Naive thymus-derived CD4-positive, alpha-beta T cell (primary cell): ENCODE results near the gene SPON1. TPM values are rescaled to one million over a fixed set of nuclear protein-coding genes. Genes with fewer than 3 reads are reported as not detected.

Source experiments
- ATAC-seq: fragments of 150-1000 bp; cut with Tn5 transposase; 2 replicates; pipeline ENCODE4 v1.10.0; 2021; ENCODE audit warnings: mild to moderate bottlenecking, moderate library complexity
- CTCF ChIA-PET: fragments of 350-600 bp; sonication (Branson Sonifier 250); formaldehyde crosslinking; loops from one replicate; lab custom pipeline; 2021; ENCODE audit warnings: antibody characterized with exemption; lab: Charles Lee
- POLR2A ChIA-PET: fragments of 350-600 bp; sonication (Branson Sonifier 250); formaldehyde crosslinking; loops from one replicate; lab custom pipeline; 2021; ENCODE audit warnings: antibody characterized with exemption, inconsistent platforms; lab: Charles Lee
- DNase-seq, 9 donors: peaks; one replicate each; pipeline versions ENCODE4 v3.0.0 to v3.0.0-alpha.2; 2020 to 2022; ENCODE audit warnings: mixed read lengths in 1 of 9
- H3K27ac ChIP-seq: one replicate; pipeline ENCODE4 v1.7.0; 2013; ENCODE audit warnings: mild to moderate bottlenecking, low read depth, low read length, moderate library complexity
- H3K27me3 ChIP-seq, 2 donors: one replicate each; pipeline ENCODE4 v1.7.0; 2013; ENCODE audit warnings: low read length in 2 of 2, mild to moderate bottlenecking in 2 of 2, moderate library complexity in 2 of 2; ENCODE audit not compliant: control insufficient read depth in 2 of 2, insufficient read depth in 2 of 2
- H3K36me3 ChIP-seq, 3 experiments: 1 replicate in 2 of 3; 2 replicates in 1 of 3; pipeline ENCODE4 v1.7.0; 2013; ENCODE audit warnings: low read length in 3 of 3, mild to moderate bottlenecking in 3 of 3, moderate library complexity in 1 of 3; ENCODE audit not compliant: insufficient read depth in 3 of 3, control insufficient read depth in 2 of 3
- H3K4me1 ChIP-seq, 2 donors: one replicate each; pipeline ENCODE4 v1.7.0; 2013; ENCODE audit warnings: low read length in 2 of 2, mild to moderate bottlenecking in 2 of 2, moderate library complexity in 1 of 2; ENCODE audit not compliant: control insufficient read depth in 2 of 2, insufficient read depth in 2 of 2
- H3K4me3 ChIP-seq: 2 replicates; pipeline ENCODE4 v1.7.0; 2013; ENCODE audit warnings: mild to moderate bottlenecking, low read length
- H3K9me3 ChIP-seq, 3 experiments: 1 replicate in 2 of 3; 2 replicates in 1 of 3; pipeline ENCODE4 v1.7.0; 2013; ENCODE audit warnings: low read length in 3 of 3; ENCODE audit not compliant: control insufficient read depth in 2 of 3
- H3K27ac Mint-ChIP-seq, 9 donors: one replicate each; pipeline ENCODE4 v1.8.0; 2020 to 2022; ENCODE audit warnings: mixed read lengths in 9 of 9, mild to moderate bottlenecking in 8 of 9, moderate library complexity in 5 of 9, inconsistent platforms in 2 of 9
- H3K27me3 Mint-ChIP-seq, 5 donors: one replicate each; pipeline ENCODE4 v1.8.0; 2021 to 2022; ENCODE audit warnings: mixed read lengths in 5 of 5, mild to moderate bottlenecking in 1 of 5
- H3K36me3 Mint-ChIP-seq, 5 donors: one replicate each; pipeline ENCODE4 v1.8.0; 2020 to 2022; ENCODE audit warnings: mixed read lengths in 5 of 5, mild to moderate bottlenecking in 3 of 5, inconsistent platforms in 1 of 5
- H3K4me1 Mint-ChIP-seq, 7 donors: one replicate each; pipeline ENCODE4 v1.8.0; 2020 to 2022; ENCODE audit warnings: mixed read lengths in 7 of 7, mild to moderate bottlenecking in 3 of 7, inconsistent platforms in 1 of 7
- H3K4me3 Mint-ChIP-seq, 10 donors: one replicate each; pipeline ENCODE4 v1.8.0; 2020 to 2022; ENCODE audit warnings: mild to moderate bottlenecking in 10 of 10, mixed read lengths in 10 of 10, moderate library complexity in 6 of 10, inconsistent platforms in 2 of 10
- H3K9me3 Mint-ChIP-seq, 11 donors: one replicate each; pipeline ENCODE4 v1.8.0; 2020 to 2022; ENCODE audit warnings: mixed read lengths in 11 of 11, mild to moderate bottlenecking in 4 of 11, inconsistent platforms in 1 of 11, moderate library complexity in 1 of 11
- intact Hi-C, 2 donors: fragments of 100-400 bp; cut with micrococcal nuclease; formaldehyde crosslinking; loops; one replicate each; pipeline ENCODE4 v1.15.1; 2023
- polyA plus RNA-seq, 2 donors: library from polyadenylated mRNA; unstranded; fragments of 300-500 nt; fragmentation: Illumina TruSeq; gene quantifications; one replicate each; pipeline ENCODE4 v1.2.3, GENCODE V29; 2021
- total RNA-seq, 6 experiments: library from RNA in 5 of 6; stranded (reverse) in 5 of 6; gene quantifications; 1 replicate in 5 of 6; 2 replicates in 1 of 6; pipeline ENCODE4 v1.2.3 and lab custom pipeline; 2021 to 2026

SPON1 gene
- total and polyA plus RNA-seq, 7 experiments from 2014 or later, result 0.35 to 20.8 (median 1.6) TPM

- POLR2A ChIA-PET, result no interaction called here
- no peaks in the 10 kb centered on the region for H3K9me3 ChIP-seq
- no peak overlapping the region for H3K27ac Mint-ChIP-seq
Measured at GRCh38 chr11:13966486-13966885, 4.0 kb downstream of the SPON1 start.

GRCh38 chr11:13970986-13971385, 8.5 kb downstream of the SPON1 start:
- H3K36me3 Mint-ChIP-seq, result no peaks in the 10 kb centered on the region
- Histone ChIP-seq H3K27me3 (no peaks in the 10 kb centered on the region), H3K4me3 (no peak overlapping the region), H3K9me3 (no peaks in the 10 kb centered on the region), H3K4me1 (no peaks in the 10 kb centered on the region), H3K36me3 (no peaks in the 10 kb centered on the region), H3K27ac (no peak overlapping the region)
- H3K27ac Mint-ChIP-seq, result peak overlapping the region in 4 of 9 donors; percentile 7 to 63 (median 11)
- ChIA-PET POLR2A (interaction anchor here (1.0 to 1.4 kb wide), 3 partner anchors 9 to 109 kb away, joined by 3 to 4 read pairs (median 3); partner anchors contain the start of gene SPON1), CTCF (interaction anchor here (0.9 to 1.9 kb wide), 3 partner anchors 177 to 198 kb away, joined by 3 to 12 read pairs (median 7); no protein-coding TSS in a partner anchor)
- DNase-seq (no peak), ATAC-seq (no peak)
- H3K4me1 Mint-ChIP-seq, result peaks cover 5 to 14% (median 9%) of the 10 kb centered on the region in 7 donors
- no peak overlapping the region for H3K4me3 Mint-ChIP-seq
- no peaks in the 10 kb centered on the region for H3K9me3 Mint-ChIP-seq
- H3K27me3 Mint-ChIP-seq, result peaks cover 6 to 33% (median 11%) of the 10 kb centered on the region in 5 donors
- intact Hi-C loops, result loop anchor here in 1 of 2 donors (1.0 kb wide), 1 partner anchor 177 kb away; no protein-coding TSS in a partner anchor

More at GRCh38 chr11:13966486-13966885, 4.0 kb downstream of the SPON1 start:
- Mint-ChIP-seq H3K4me1 (peaks cover 13 to 28% (median 19%) of the 10 kb centered on the region in 7 donors), H3K9me3 (no peaks in the 10 kb centered on the region), H3K36me3 (peaks cover 0 to 1% (median 0%) of the 10 kb centered on the region in 5 donors), H3K27me3 (peaks cover 33 to 68% (median 39%) of the 10 kb centered on the region in 5 donors), H3K4me3 (no peak overlapping the region)
- no peak overlapping the region for H3K4me3 ChIP-seq
- H3K4me1 ChIP-seq, result peaks cover 10 to 16% of the 10 kb centered on the region in 2 donors
- no peak overlapping the region for H3K27ac ChIP-seq
- DNase-seq (no peak), ATAC-seq (no peak)
- CTCF ChIA-PET, result interaction anchor here (1.0 to 3.0 kb wide), 2 partner anchors 9 to 183 kb away, joined by 3 to 12 read pairs; no protein-coding TSS in a partner anchor
- peaks cover 6 to 21% of the 10 kb centered on the region in 2 donors for H3K27me3 ChIP-seq
- intact Hi-C loops, result loop anchor here in 1 of 2 donors (10.0 kb wide), 2 partner anchors 302 to 938 kb away; partner anchors contain the start of gene FAR1
- no peaks in the 10 kb centered on the region for H3K36me3 ChIP-seq

GRCh38 chr11:13972043-13972910, 9.8 kb downstream of the SPON1 start:
- Mint-ChIP-seq H3K4me3 (no peak overlapping the region), H3K36me3 (no peaks in the 10 kb centered on the region), H3K4me1 (peaks cover 5 to 14% (median 9%) of the 10 kb centered on the region in 7 donors), H3K27me3 (peaks cover 0 to 21% (median 4%) of the 10 kb centered on the region in 5 donors), H3K9me3 (no peaks in the 10 kb centered on the region), H3K27ac (peak overlapping the region in 1 of 9 donors; percentile 5)
- Histone ChIP-seq H3K36me3 (no peaks in the 10 kb centered on the region), H3K4me1 (no peaks in the 10 kb centered on the region), H3K27me3 (no peaks in the 10 kb centered on the region), H3K4me3 (no peak overlapping the region), H3K9me3 (no peaks in the 10 kb centered on the region), H3K27ac (no peak overlapping the region)
- ATAC-seq (no peak), DNase-seq (no peak)
- intact Hi-C loops, result no loop called here
- ChIA-PET CTCF (interaction anchor here (1.5 kb wide), 1 partner anchor 114 kb away, joined by 3 read pairs; no protein-coding TSS in a partner anchor), POLR2A (interaction anchor here (0.7 kb wide), 1 partner anchor 9 kb away, joined by 3 read pairs; no protein-coding TSS in a partner anchor)

- Histone ChIP-seq H3K27me3 (no peaks in the 10 kb centered on the region), H3K4me1 (no peaks in the 10 kb centered on the region), H3K36me3 (no peaks in the 10 kb centered on the region), H3K9me3 (no peaks in the 10 kb centered on the region), H3K4me3 (no peak overlapping the region), H3K27ac (no peak overlapping the region)
- Mint-ChIP-seq H3K9me3 (no peaks in the 10 kb centered on the region), H3K36me3 (no peaks in the 10 kb centered on the region), H3K27ac (peak overlapping the region in 1 of 9 donors; percentile 5), H3K27me3 (peaks cover 0 to 18% (median 0%) of the 10 kb centered on the region in 5 donors), H3K4me1 (peaks cover 5 to 14% (median 9%) of the 10 kb centered on the region in 7 donors), H3K4me3 (no peak overlapping the region)
- POLR2A ChIA-PET, result no interaction called here
- no peak for DNase-seq
- intact Hi-C loops, result no loop called here
- CTCF ChIA-PET, result interaction anchor here (0.6 to 2.3 kb wide), 3 partner anchors 115 to 176 kb away, joined by 3 to 7 read pairs (median 4); no protein-coding TSS in a partner anchor
- no peak for ATAC-seq
Measured at GRCh38 chr11:13972944-13973343, 10.4 kb downstream of the SPON1 start.

GRCh38 chr11:13974631-13975030, 12.1 kb downstream of the SPON1 start:
- H3K36me3 ChIP-seq, result no peaks in the 10 kb centered on the region
- no peaks in the 10 kb centered on the region for H3K27me3 ChIP-seq
- intact Hi-C loops, result no loop called here
- ChIA-PET POLR2A (interaction anchor here (1.2 kb wide), 1 partner anchor 11 kb away, joined by 5 read pairs; no protein-coding TSS in a partner anchor), CTCF (interaction anchor here (0.8 to 2.3 kb wide), 2 partner anchors 175 to 202 kb away, joined by 3 to 7 read pairs; no protein-coding TSS in a partner anchor)
- ATAC-seq (no peak), DNase-seq (no peak)
- H3K27me3 Mint-ChIP-seq, result peaks cover 0 to 25% (median 5%) of the 10 kb centered on the region in 5 donors
- no peak overlapping the region for H3K27ac ChIP-seq
- H3K4me3 ChIP-seq, result no peak overlapping the region
- no peaks in the 10 kb centered on the region for H3K9me3 ChIP-seq
- H3K4me3 Mint-ChIP-seq, result no peak overlapping the region
- peaks cover under 1 to 7% (median 6%) of the 10 kb centered on the region in 7 donors for H3K4me1 Mint-ChIP-seq
- H3K27ac Mint-ChIP-seq, result peak overlapping the region in 1 of 9 donors; percentile 1
- H3K36me3 Mint-ChIP-seq, result no peaks in the 10 kb centered on the region
- no peaks in the 10 kb centered on the region for H3K9me3 Mint-ChIP-seq
- H3K4me1 ChIP-seq, result no peaks in the 10 kb centered on the region

- ATAC-seq, result no peak
- Mint-ChIP-seq H3K27me3 (peaks cover 0 to 23% (median 5%) of the 10 kb centered on the region in 5 donors), H3K9me3 (peaks cover 0 to 3% (median 0%) of the 10 kb centered on the region in 11 donors), H3K27ac (no peak overlapping the region), H3K4me3 (no peak overlapping the region), H3K36me3 (no peaks in the 10 kb centered on the region), H3K4me1 (no peaks in the 10 kb centered on the region)
- no peaks in the 10 kb centered on the region for H3K27me3 ChIP-seq
- intact Hi-C loops, result no loop called here
- H3K27ac ChIP-seq, result no peak overlapping the region
- ChIA-PET CTCF (interaction anchor here (1.7 kb wide), 1 partner anchor 165 kb away, joined by 4 read pairs; no protein-coding TSS in a partner anchor), POLR2A (no interaction called here)
- no peaks in the 10 kb centered on the region for H3K4me1 ChIP-seq
- no peak overlapping the region for H3K4me3 ChIP-seq
- no peak for DNase-seq
- H3K9me3 ChIP-seq, result no peaks in the 10 kb centered on the region
- H3K36me3 ChIP-seq, result no peaks in the 10 kb centered on the region
Measured at GRCh38 chr11:13983081-13983751, 20.7 kb downstream of the SPON1 start.
